K562 (cell line): ENCODE measurements around the gene PPP4R3B. TPM values are rescaled to one million over a fixed set of nuclear protein-coding genes. Genes with fewer than 3 reads are reported as not detected.

ENCODE experiments used
- ATAC-seq: fragments of 200-7000 bp; cut with Tn5 transposase; 3 replicates; pipeline ENCODE4 v1.9.1; 2020; ENCODE audit warnings: moderate library complexity
- BruUV-seq: library from RNA; stranded (reverse); fragments of 400-500 nt; replicated peaks from 2 replicates; lab custom pipeline; 2021; lab: Mats Ljungman, UMichigan
- CTCF ChIA-PET: fragments of 300-600 bp; formaldehyde crosslinking; extraction: SDS; loops from one replicate; lab custom pipeline; 2021; ENCODE audit warnings: low intra/inter-chr PET ratio; lab: Yijun Ruan, JAX
- POLR2A ChIA-PET: fragments of 300-600, 350-650 bp; sonication (Branson Sonifier 250); formaldehyde crosslinking; extraction: SDS; loops from one replicate; lab custom pipeline; 2021; ENCODE audit warnings: antibody characterized with exemption, inconsistent platforms; lab: Yijun Ruan, JAX
- DNase-seq, 4 experiments: peaks; one replicate each; pipeline versions ENCODE4 v3.0.0 to v3.0.0-alpha.2; 2011 to 2018; ENCODE audit warnings: low spot score in 3 of 4, mixed read lengths in 3 of 4; ENCODE audit errors: extremely low read depth in 1 of 4
- FAIRE-seq: peaks from 2 replicates; lab custom pipeline; 2011; peaks lifted over from hg19 to GRCh38; lab: Jason Lieb, UNC
- H2AFZ ChIP-seq: 2 replicates; pipeline ENCODE4 v1.6.0; 2011; ENCODE audit warnings: low read depth, low read length, control low read depth, inconsistent platforms
- H3K27ac ChIP-seq: fragments of 200-600 bp; 3 replicates; pipeline ENCODE4 v1.8.0; 2011; ENCODE audit warnings: low read depth, mild to moderate bottlenecking, control low read depth, inconsistent platforms, low read length, moderate library complexity, mixed read lengths; ENCODE audit errors: extremely low read depth
- H3K27me3 ChIP-seq, 2 experiments: fragments of 300-600 bp in 1 of 2; 2 replicates in 1 of 2; 3 replicates in 1 of 2; pipeline versions ENCODE4 v1.6.0 to v1.8.0; 2011; ENCODE audit warnings: inconsistent platforms in 2 of 2, low read length in 2 of 2, mild to moderate bottlenecking in 1 of 2, mixed read lengths in 1 of 2, moderate library complexity in 1 of 2; ENCODE audit not compliant: control insufficient read depth in 2 of 2, insufficient read depth in 2 of 2
- H3K36me3 ChIP-seq: fragments of 300-600 bp; 3 replicates; pipeline ENCODE4 v1.8.0; 2011; ENCODE audit warnings: mild to moderate bottlenecking, low read length, inconsistent platforms; ENCODE audit not compliant: control insufficient read depth, insufficient read depth
- H3K4me1 ChIP-seq, 2 experiments: fragments of 200-600 bp in 1 of 2; replicated peaks in 1 of 2; 2 replicates in 1 of 2; 3 replicates in 1 of 2; pipeline versions ENCODE4 v1.5.1 to v1.8.0; 2011; ENCODE audit warnings: inconsistent platforms in 2 of 2, low read length in 2 of 2, mild to moderate bottlenecking in 1 of 2, mixed read lengths in 1 of 2, moderate library complexity in 1 of 2; ENCODE audit not compliant: control insufficient read depth in 2 of 2, insufficient read depth in 2 of 2
- H3K4me2 ChIP-seq: 2 replicates; pipeline ENCODE4 v1.6.1; 2011; ENCODE audit warnings: low read length, control low read depth, inconsistent platforms, mixed read lengths; ENCODE audit not compliant: insufficient read depth
- H3K4me3 ChIP-seq: fragments of 200-600 bp; sonication (generic), shearing (Covaris generic); 2 replicates; pipeline ENCODE4 v1.5.1; 2016; ENCODE audit warnings: control low read depth, inconsistent platforms
- H3K79me2 ChIP-seq: fragments of 200-600 bp; 3 replicates; pipeline ENCODE4 v1.8.0; 2011; ENCODE audit warnings: low read length, inconsistent platforms; ENCODE audit not compliant: control insufficient read depth, insufficient read depth
- H3K9ac ChIP-seq, 2 experiments: 2 replicates each; pipeline versions ENCODE4 v1.6.0 to v1.6.1; 2011; ENCODE audit warnings: low read depth in 2 of 2, low read length in 2 of 2, control low read depth in 1 of 2, inconsistent platforms in 1 of 2, mild to moderate bottlenecking in 1 of 2, mixed read lengths in 1 of 2; ENCODE audit not compliant: insufficient read depth in 1 of 2
- H3K9me1 ChIP-seq: one replicate; pipeline ENCODE4 v1.6.0; 2011; ENCODE audit warnings: inconsistent platforms, mild to moderate bottlenecking, low read length, moderate library complexity; ENCODE audit not compliant: control insufficient read depth, insufficient read depth
- H3K9me3 ChIP-seq: replicated peaks from 2 replicates; pipeline ENCODE4 v1.5.1; 2011; ENCODE audit warnings: low read depth, low read length, inconsistent platforms; ENCODE audit not compliant: control insufficient read depth, insufficient read depth
- H4K20me1 ChIP-seq: replicated peaks from 2 replicates; pipeline ENCODE4 v1.6.1; 2011; ENCODE audit warnings: low read length, inconsistent platforms, mixed read lengths; ENCODE audit not compliant: control insufficient read depth, insufficient read depth
- NR2C1 ChIP-seq, 2 experiments: fragments of 450-650 bp; IDR thresholded peaks; 2 replicates each; pipeline ENCODE4 v1.6.1; 2017; ENCODE audit warnings: mild to moderate bottlenecking in 2 of 2, antibody characterized with exemption in 1 of 2, inconsistent platforms in 1 of 2, missing compliant biosample characterization in 1 of 2, missing genetic modification characterization in 1 of 2
- ZFX ChIP-seq: sonication (generic); formaldehyde crosslinking; IDR thresholded peaks from 2 replicates; pipeline ENCODE4 v1.8.0; 2022; ENCODE audit warnings: mild to moderate bottlenecking, missing genetic modification reagents, moderate library complexity
- WGBS: fragments of 100-300 bp; shearing (Covaris generic); methylation state at CpG from one replicate; pipeline ENCODE4 v1.1.6; 2016; ENCODE audit warnings: low coverage, mixed read lengths; ENCODE audit not compliant: insufficient coverage; ENCODE audit errors: missing lambda C conversion rate; 5-methylcytosine and 5-hydroxymethylcytosine counted together
- in situ Hi-C: fragments of 300-500 bp; cut with MboI; formaldehyde crosslinking; loops from 4 replicates; pipeline ENCODE4 v1.15.0; 2018; ENCODE audit warnings: inconsistent platforms, mixed read lengths
- intact Hi-C: fragments of 100-400 bp; cut with micrococcal nuclease; formaldehyde crosslinking; loops from 2 replicates; pipeline ENCODE4 v1.14.2; 2022
- polyA plus RNA-seq, 8 experiments: library from polyadenylated mRNA; depleted of rRNA in 4 of 8; stranded (reverse) in 5 of 8; unstranded in 3 of 8; fragments of >200 nt; fragmentation: Nextera tagmentation in 2 of 8; fragmentation: Illumina TruSeq in 1 of 8; extraction: Ambion mirVana in 2 of 8; extraction: Trizol in 1 of 8; gene quantifications; 2 replicates each; pipeline versions ENCODE4 v1.2.1 to v1.2.3, GENCODE V29; 2011 to 2014; ENCODE audit warnings: inconsistent platforms in 1 of 8, missing spikeins in 1 of 8
- total RNA-seq, 7 experiments: library from RNA; depleted of rRNA in 6 of 7; stranded (reverse); fragments of >200 nt in 6 of 7; fragmentation: Illumina TruSeq in 2 of 7; extraction: Trizol in 2 of 7; gene quantifications; 2 replicates each; pipeline versions ENCODE4 v1.2.1 to v1.2.3, GENCODE V29; 2011 to 2021; ENCODE audit warnings: low replicate concordance in 1 of 7
- TF ChIP-seq, protein P1 (sequence below): fragments of 450-650 bp; IDR thresholded peaks from 2 replicates; pipeline ENCODE4 v1.6.1; 2016; ENCODE audit warnings: mild to moderate bottlenecking

PPP4R3B gene
- total and polyA plus RNA-seq, 9 of the 15 experiments (the other 6 are each of a cell fraction or from before 2014, with no cell fraction given): 13.2 to 59.2 (median 41.9) TPM

DNA sequence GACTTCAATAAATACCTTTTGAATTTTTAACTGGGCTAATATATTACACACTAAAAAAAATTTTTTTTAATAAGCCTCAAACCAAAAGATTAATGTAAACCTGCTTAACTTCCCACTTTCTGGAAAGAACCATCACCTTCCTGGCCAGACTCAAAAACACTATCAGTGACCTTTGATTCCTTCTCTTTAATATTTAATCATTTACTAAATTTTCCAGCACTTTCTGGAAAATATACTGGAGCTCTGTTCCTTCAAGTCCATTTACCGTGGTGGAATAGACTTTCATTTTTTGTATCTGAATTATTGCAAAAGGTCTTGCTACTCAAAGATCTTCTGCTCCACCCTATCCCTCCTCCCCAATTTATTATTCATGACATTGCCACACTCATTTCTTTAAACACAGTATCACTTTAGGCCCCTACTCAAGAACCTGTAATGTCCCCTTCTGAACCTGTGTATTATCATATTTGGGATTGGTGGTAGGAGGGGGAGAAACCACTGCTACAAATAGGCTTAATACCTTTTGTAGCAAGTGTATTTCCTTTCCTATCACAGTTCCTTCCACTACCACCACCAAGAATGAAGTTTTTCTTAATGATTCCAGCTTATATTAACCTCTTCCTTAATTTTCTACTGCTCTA is 7.4 kb downstream of the PPP4R3B start:
- TF ChIP-seq, protein P1, sequence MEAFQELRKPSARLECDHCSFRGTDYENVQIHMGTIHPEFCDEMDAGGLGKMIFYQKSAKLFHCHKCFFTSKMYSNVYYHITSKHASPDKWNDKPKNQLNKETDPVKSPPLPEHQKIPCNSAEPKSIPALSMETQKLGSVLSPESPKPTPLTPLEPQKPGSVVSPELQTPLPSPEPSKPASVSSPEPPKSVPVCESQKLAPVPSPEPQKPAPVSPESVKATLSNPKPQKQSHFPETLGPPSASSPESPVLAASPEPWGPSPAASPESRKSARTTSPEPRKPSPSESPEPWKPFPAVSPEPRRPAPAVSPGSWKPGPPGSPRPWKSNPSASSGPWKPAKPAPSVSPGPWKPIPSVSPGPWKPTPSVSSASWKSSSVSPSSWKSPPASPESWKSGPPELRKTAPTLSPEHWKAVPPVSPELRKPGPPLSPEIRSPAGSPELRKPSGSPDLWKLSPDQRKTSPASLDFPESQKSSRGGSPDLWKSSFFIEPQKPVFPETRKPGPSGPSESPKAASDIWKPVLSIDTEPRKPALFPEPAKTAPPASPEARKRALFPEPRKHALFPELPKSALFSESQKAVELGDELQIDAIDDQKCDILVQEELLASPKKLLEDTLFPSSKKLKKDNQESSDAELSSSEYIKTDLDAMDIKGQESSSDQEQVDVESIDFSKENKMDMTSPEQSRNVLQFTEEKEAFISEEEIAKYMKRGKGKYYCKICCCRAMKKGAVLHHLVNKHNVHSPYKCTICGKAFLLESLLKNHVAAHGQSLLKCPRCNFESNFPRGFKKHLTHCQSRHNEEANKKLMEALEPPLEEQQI: no peak
- TF ChIP-seq ZFX (CRISPR knock-in tag) (0 out of 2 replicates have a peak, but pooled peaks have one; percentile 17), NR2C1 (IDR thresholded peaks at IDR 0.05) (0 out of 2 replicates have a peak, but pooled peaks have one; percentile 8), NR2C1 (tag; IDR thresholded peaks at IDR 0.05) (no peak)
- peaks cover 5 to 20% of the 10 kb centered on the region in 2 experiments; a peak in 3 of 5 replicates for H3K4me1 ChIP-seq

More for the DNA sequence above, 7.4 kb downstream of the PPP4R3B start:
- H3K79me2 ChIP-seq: peaks cover 87% of the 10 kb centered on the region
- H3K27ac ChIP-seq: peak overlapping the region; percentile 57; the same call in 2 of the 3 replicates
- H3K9me1 ChIP-seq: no peaks in the 10 kb centered on the region
- H3K36me3 ChIP-seq: peaks cover 48% of the 10 kb centered on the region
- H3K9ac ChIP-seq: peak overlapping the region in 1 of 2 experiments; percentile 31; a peak in 2 of 4 replicates
- H3K4me2 ChIP-seq: peak overlapping the region; percentile 49
- WGBS: 40% methylated on average over 1 of the region's 1 CpG
- POLR2A ChIA-PET: interaction anchor here (0.6 to 1.2 kb wide), 3 partner anchors 9 to 219 kb away, joined by 3 read pairs; no protein-coding TSS in a partner anchor
- in situ Hi-C loops: no loop called here
- H3K27me3 ChIP-seq: no peaks in the 10 kb centered on the region
- H3K4me3 ChIP-seq: no peak overlapping the region
- no peak overlapping the region for H2AFZ ChIP-seq
- ATAC-seq: peak; percentile 42
- intact Hi-C loops: no loop called here
- CTCF ChIA-PET: no interaction called here
- H3K9me3 ChIP-seq: no peaks in the 10 kb centered on the region
- DNase-seq: no peak
- no peaks in the 10 kb centered on the region; the same call in 1 of the 2 replicates for H4K20me1 ChIP-seq
- no TSS peak for BruUV-seq
- FAIRE-seq: no peak
